Large intestine (tissue), 3 donors: ENCODE results near the gene MYO15A. TPM values are rescaled to one million over a fixed set of nuclear protein-coding genes. Genes with fewer than 3 reads are reported as not detected.

Experiments
- DNase-seq, 2 donors: peaks; one replicate each; pipeline versions ENCODE4 v3.0.0 to v3.0.0-alpha.2; 2013
- H3K27ac ChIP-seq: one replicate; pipeline ENCODE4 v1.5.1; 2013; ENCODE audit warnings: low read length
- H3K27me3 ChIP-seq: 2 replicates; pipeline ENCODE4 v1.6.1; 2013; ENCODE audit warnings: low read length; ENCODE audit not compliant: control insufficient read depth, insufficient read depth
- H3K36me3 ChIP-seq: 2 replicates; pipeline ENCODE4 v1.6.1; 2013; ENCODE audit warnings: low read length; ENCODE audit not compliant: control insufficient read depth, insufficient read depth
- H3K4me1 ChIP-seq: one replicate; pipeline ENCODE4 v1.6.1; 2013; ENCODE audit warnings: low read length; ENCODE audit not compliant: control insufficient read depth, insufficient read depth
- H3K4me3 ChIP-seq: one replicate; pipeline ENCODE4 v1.5.1; 2013; ENCODE audit warnings: low read length
- H3K9me3 ChIP-seq: one replicate; pipeline ENCODE4 v1.6.1; 2013; ENCODE audit warnings: mild to moderate bottlenecking, low read depth, low read length, moderate library complexity; ENCODE audit not compliant: control insufficient read depth
- WGBS: methylation state at CpG from one replicate; pipeline ENCODE4 v1.1.5; 2013; ENCODE audit warnings: low lambda C conversion rate; ENCODE audit not compliant: insufficient coverage; 5-methylcytosine and 5-hydroxymethylcytosine counted together
- polyA plus RNA-seq: library from polyadenylated mRNA; unstranded; fragments of 120-200 nt; gene quantifications from one replicate; pipeline ENCODE4 v1.2.1, GENCODE V29; 2013

MYO15A gene
- polyA plus RNA-seq, 1 donor: 2.0 TPM

DNA sequence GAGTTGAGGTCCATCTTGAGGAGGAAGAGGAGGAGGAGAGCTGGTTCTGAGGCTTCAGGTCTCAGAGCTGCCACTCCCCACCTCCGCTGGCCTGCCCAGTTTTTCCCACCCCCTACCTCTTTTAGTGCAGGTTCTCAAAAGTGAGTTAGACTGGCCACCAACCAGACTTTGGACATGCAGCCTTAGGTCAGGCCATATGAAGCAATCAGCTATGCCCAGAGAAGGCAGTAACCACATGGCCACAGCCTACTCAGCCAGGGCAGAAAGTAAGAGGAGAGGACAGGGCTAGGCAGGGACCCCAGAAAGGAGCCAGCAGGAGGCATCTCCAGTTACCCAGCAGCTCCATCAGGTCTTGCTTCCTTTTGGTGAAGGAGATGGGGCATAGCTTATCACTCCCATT lies 9.0 kb downstream of the MYO15A start:
- H3K9me3 ChIP-seq: peaks cover 22% of the 10 kb centered on the region
- no CpG with 5 or more reads among the region's 1 CpG for WGBS
- DNase-seq: no peak

DNA sequence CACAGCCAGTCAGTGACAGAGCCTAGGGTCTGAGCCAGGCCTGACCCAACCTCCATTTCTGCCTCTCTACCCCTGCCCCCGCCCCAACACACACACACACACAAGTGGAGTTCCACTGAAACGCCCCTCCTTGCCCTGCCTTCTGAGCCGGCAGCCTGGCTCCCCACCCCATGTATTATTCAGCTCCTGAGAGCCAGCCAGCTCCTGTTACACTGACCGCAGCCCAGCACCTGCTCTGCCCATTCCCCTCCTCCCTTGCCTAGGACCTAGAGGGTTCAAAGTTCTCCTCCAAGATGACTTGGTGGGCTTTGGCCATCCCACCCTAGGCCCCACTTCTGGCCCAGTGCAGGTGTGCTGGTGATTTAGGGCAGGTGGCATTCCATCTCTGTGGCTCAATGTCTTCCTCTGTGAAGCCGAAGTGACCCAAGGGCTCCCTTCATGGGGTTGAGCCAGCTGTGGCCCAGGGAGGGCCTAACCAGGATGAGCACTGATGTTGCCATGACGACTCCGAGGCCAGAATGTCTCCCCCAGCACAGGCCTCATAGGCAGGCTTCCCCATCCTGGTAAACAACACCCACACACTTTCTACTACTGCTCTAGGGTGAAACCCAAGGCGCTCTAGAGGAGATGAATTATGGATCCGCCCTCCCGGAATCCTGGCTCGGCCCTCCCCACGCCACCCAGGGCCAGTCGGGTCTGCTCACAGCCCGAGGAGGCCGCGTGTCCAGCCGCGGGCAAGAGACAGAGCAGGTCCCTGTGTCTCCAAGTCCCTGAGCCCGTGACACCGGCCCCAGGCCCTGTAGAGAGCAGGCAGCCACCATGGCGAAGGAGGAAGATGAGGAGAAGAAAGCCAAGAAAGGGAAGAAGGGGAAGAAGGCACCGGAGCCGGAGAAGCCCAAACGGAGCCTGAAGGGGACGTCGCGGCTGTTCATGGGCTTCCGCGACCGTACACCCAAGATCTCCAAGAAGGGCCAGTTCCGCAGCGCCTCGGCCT lies 9.7 kb downstream of the MYO15A start:
- no peak overlapping the region for H3K27ac ChIP-seq
- H3K27me3 ChIP-seq: no peaks in the 10 kb centered on the region
- H3K36me3 ChIP-seq: no peaks in the 10 kb centered on the region
- H3K4me1 ChIP-seq: no peaks in the 10 kb centered on the region
- 100% methylated on average over 3 of the region's 33 CpGs for WGBS
- no peak for DNase-seq
- H3K9me3 ChIP-seq: peaks cover 22% of the 10 kb centered on the region
- no peak overlapping the region for H3K4me3 ChIP-seq

More for the DNA sequence above, 9.0 kb downstream of the MYO15A start:
- Histone ChIP-seq H3K27me3 (no peaks in the 10 kb centered on the region), H3K27ac (no peak overlapping the region), H3K4me1 (no peaks in the 10 kb centered on the region), H3K36me3 (no peaks in the 10 kb centered on the region), H3K4me3 (no peak overlapping the region)

DNA sequence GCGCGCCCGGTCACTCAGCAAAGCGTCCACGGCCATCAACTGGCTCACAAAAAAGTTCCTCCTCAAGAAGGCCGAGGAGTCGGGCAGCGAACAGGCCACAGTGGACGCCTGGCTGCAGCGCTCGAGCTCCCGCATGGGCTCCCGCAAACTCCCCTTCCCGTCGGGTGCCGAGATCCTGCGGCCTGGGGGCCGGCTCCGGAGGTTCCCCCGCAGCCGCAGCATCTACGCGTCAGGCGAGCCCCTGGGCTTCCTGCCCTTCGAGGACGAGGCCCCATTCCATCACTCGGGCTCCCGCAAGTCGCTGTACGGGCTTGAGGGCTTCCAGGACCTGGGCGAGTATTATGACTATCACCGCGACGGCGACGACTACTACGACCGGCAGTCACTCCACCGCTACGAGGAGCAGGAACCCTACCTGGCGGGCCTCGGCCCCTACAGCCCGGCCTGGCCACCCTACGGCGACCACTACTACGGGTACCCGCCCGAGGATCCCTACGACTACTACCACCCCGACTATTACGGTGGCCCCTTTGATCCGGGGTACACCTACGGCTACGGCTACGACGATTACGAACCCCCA lies 10.7 kb downstream of the MYO15A start:
- no peak overlapping the region for H3K27ac ChIP-seq
- DNase-seq: no peak
- H3K36me3 ChIP-seq: no peaks in the 10 kb centered on the region
- WGBS: 97% methylated on average over 5 of the region's 57 CpGs
- no peaks in the 10 kb centered on the region for H3K27me3 ChIP-seq
- H3K4me1 ChIP-seq: no peaks in the 10 kb centered on the region
- H3K9me3 ChIP-seq: peaks cover 22% of the 10 kb centered on the region
- H3K4me3 ChIP-seq: no peak overlapping the region

DNA sequence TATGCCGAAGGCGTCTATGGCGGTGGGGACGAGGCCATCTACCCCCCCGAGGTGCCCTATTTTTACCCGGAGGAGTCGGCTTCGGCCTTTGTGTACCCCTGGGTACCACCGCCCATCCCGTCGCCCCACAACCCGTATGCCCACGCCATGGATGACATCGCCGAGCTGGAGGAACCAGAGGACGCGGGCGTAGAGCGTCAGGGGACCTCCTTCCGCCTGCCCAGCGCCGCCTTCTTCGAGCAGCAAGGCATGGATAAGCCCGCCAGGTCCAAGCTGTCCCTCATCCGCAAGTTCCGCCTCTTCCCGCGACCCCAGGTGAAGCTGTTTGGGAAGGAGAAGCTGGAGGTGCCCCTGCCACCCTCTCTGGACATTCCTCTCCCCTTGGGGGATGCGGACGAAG lies 11.4 kb downstream of the MYO15A start:
- Histone ChIP-seq H3K27me3 (no peaks in the 10 kb centered on the region), H3K36me3 (no peaks in the 10 kb centered on the region), H3K4me3 (no peak overlapping the region), H3K4me1 (no peaks in the 10 kb centered on the region), H3K27ac (no peak overlapping the region), H3K9me3 (peaks cover 22% of the 10 kb centered on the region)
- DNase-seq: no peak
- WGBS: no CpG with 5 or more reads among the region's 30 CpGs

- H3K27ac ChIP-seq: no peak overlapping the region
- DNase-seq: no peak
- H3K4me3 ChIP-seq: no peak overlapping the region
- H3K27me3 ChIP-seq: no peaks in the 10 kb centered on the region
- no peaks in the 10 kb centered on the region for H3K4me1 ChIP-seq
- no peaks in the 10 kb centered on the region for H3K36me3 ChIP-seq
- no CpG with 5 or more reads among the region's 68 CpGs for WGBS
- H3K9me3 ChIP-seq: peaks cover 22% of the 10 kb centered on the region
Measured at GRCh38 chr17:18120461-18121017, 12.0 kb downstream of the MYO15A start.

GRCh38 chr17:18121144-18121910 lies 12.8 kb downstream of the MYO15A start:
- Histone ChIP-seq H3K27ac (no peak overlapping the region), H3K4me3 (no peak overlapping the region), H3K36me3 (no peaks in the 10 kb centered on the region), H3K9me3 (peaks cover 22% of the 10 kb centered on the region), H3K27me3 (no peaks in the 10 kb centered on the region), H3K4me1 (no peaks in the 10 kb centered on the region)
- DNase-seq: no peak
- WGBS: no CpG with 5 or more reads among the region's 54 CpGs

DNA sequence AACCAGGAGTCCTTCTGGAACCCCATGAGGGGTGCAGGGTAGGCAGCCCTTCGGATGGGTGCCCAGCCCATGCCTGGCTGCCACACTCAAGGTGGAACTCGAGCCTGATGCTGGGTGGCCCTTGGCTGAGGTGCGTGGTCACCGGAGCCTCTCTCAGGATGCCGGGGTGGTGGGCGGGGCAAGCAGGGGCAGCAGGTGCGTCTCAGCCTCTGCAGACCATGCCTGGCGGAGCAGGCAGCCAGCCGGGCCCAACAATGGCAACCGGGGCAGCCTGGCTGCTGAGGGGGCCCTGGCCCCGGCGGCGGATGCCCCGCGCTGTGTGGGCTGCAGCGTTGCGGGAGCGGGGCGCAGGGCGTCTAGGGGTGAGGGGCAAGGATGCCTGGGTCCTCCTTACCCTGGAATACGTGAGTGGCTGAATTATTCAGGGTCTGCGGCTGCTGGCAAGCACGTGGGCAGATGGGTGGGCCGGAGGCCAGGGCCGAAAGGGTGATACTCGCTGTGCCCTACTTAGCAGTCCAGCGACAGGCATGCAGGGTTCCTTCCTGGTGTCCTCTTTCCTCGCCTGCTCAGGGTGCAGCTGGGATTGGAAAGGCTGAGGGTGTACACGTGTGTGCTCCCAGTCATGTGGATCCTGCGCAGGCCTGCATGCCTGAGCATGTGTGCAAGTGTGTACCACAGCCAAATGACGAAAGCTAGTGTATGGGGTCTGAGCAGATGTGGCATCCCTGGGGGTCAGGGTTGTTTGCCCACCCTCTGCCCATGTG lies 14.6 kb downstream of the MYO15A start:
- Histone ChIP-seq H3K9me3 (peaks cover 22% of the 10 kb centered on the region), H3K4me3 (no peak overlapping the region), H3K4me1 (no peaks in the 10 kb centered on the region), H3K36me3 (no peaks in the 10 kb centered on the region), H3K27ac (no peak overlapping the region), H3K27me3 (peaks cover 3% of the 10 kb centered on the region)
- no CpG with 5 or more reads among the region's 31 CpGs for WGBS
- DNase-seq: no peak

- H3K4me3 ChIP-seq: no peak overlapping the region
- H3K27ac ChIP-seq: no peak overlapping the region
- no peak for DNase-seq
- H3K9me3 ChIP-seq: peaks cover 10% of the 10 kb centered on the region
- H3K27me3 ChIP-seq: peaks cover 3% of the 10 kb centered on the region
- WGBS: no CpG with 5 or more reads among the region's 11 CpGs
- H3K36me3 ChIP-seq: no peaks in the 10 kb centered on the region
- no peaks in the 10 kb centered on the region for H3K4me1 ChIP-seq
Measured at GRCh38 chr17:18124345-18125126, 16.0 kb downstream of the MYO15A start.

DNA sequence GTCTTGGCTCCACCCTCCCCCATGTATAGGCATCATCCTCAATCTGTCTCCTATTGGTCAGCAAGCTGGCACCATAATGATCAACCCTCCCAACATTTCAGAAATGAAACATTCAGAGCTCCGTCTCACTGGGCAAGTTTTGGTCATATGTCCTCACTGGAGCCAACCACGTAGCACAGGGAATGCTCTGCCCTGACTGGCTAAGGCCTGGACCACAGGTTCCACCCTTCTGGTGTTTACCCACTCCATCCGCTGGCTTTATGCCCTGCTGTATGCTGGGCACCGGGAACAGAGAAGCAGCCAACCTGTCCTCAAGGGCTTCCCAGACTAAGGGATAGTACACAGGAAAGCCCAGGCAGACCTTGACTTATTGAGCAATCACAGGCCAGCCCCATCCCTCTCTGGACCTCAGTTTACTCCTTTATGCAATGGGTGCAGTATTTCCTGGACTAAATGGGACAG lies 20.5 kb downstream of the MYO15A start:
- DNase-seq: no peak
- Histone ChIP-seq H3K4me1 (no peaks in the 10 kb centered on the region), H3K9me3 (no peaks in the 10 kb centered on the region), H3K27me3 (peaks cover 3% of the 10 kb centered on the region), H3K4me3 (no peak overlapping the region), H3K27ac (no peak overlapping the region), H3K36me3 (no peaks in the 10 kb centered on the region)
- no CpG with 5 or more reads among the region's 4 CpGs for WGBS
